Measurements from ENCODE around the gene GPR148.
"Not testable (repeated sequence)": the region's sequence is repeated elsewhere in the genome, so short reads cannot be mapped to it uniquely, and the experiment has no call there.

GPR148 gene, protein sequence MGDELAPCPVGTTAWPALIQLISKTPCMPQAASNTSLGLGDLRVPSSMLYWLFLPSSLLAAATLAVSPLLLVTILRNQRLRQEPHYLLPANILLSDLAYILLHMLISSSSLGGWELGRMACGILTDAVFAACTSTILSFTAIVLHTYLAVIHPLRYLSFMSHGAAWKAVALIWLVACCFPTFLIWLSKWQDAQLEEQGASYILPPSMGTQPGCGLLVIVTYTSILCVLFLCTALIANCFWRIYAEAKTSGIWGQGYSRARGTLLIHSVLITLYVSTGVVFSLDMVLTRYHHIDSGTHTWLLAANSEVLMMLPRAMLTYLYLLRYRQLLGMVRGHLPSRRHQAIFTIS

DNA sequence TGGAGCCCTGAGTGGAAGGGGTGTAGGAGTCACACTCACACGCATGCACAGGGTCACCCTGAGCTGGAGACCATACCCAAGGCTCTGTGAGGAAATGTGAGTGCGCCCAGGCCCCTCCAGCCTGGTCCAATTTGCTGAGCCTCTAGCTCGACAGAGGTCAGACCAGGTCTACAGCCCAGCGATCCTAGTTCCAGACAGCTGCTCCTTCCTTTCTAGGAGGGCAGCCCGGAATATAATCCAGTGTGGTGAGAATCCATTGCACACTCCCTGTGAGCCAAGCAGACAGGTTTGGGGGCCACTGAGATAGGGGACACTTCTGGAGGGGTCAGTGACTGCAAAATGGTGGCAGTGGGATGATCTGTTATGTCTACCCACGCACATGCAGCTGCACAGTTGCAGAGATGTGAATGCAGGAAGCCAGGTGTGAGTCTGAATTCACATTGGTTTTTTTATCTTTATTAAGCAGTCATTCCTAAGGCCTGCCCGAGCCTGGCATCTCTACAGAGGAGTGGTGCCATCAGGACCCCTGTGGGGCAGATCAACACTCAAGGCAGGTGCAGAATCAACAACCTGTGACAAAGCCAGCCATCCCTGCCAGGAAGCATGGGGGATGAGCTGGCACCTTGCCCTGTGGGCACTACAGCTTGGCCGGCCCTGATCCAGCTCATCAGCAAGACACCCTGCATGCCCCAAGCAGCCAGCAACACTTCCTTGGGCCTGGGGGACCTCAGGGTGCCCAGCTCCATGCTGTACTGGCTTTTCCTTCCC is at the start of gene GPR148:
GPR148 (plus strand) TSS at position 522 of the 768 bp plus-strand sequence; CDS start at position 604, 82 bp downstream.
- H3K4me3 Mint-ChIP-seq, result peak within 1 kb of the TSS; percentile 73

DNA sequence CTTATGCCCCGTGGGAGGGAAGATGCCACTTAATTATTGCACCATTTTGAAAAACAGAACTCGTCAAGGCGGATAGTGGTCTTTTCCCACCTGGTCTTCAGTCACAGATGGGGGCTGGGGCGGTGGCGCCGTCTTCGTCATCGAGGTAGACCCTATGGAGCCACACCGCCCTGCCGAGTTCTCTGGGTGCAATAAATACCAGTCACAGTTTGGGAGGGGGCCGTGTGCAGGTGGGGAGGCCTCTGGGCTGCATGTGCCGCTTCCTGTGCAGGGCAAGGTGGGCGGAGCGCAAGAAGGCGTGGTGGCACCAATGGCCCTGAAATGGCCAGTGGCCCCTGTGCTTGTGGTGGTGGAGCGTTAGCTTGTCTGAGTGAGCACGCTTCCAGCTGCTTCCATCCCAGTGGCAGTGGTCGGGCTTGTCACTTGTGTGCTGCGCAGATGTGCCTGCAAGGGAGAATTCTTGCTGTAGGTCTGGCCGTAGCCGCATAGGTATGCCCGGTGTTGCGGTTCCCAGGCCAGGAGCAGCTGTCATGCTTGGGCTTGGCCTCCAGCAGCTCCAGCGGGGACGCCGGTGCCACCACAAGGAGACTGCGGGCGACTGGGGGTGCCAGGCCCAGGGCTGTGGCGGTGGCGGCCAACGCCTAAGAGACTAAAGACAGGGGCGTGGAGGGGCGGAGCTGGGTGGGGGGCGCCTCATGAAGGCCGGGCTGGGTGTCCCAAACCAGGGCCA is 36.7 kb upstream of the GPR148 start:
- not testable (repeated sequence) for H3K9me3 Mint-ChIP-seq; H3K4me1 Mint-ChIP-seq (ENCODE audit: low read depth); H3K27ac Mint-ChIP-seq; H3K4me3 Mint-ChIP-seq; H3K36me3 Mint-ChIP-seq (ENCODE audit: low read depth)
- peaks cover 10% of the 10 kb centered on the region for H3K27me3 Mint-ChIP-seq

More for the DNA sequence above, at the start of gene GPR148:
- no peaks in the 10 kb centered on the region for H3K27me3 Mint-ChIP-seq
- no peaks in the 10 kb centered on the region for H3K36me3 Mint-ChIP-seq (ENCODE audit: low read depth)
- peaks cover 19% of the 10 kb centered on the region for H3K4me1 Mint-ChIP-seq (ENCODE audit: low read depth)
- no peak within 1 kb of the TSS for H3K27ac Mint-ChIP-seq
- no peaks in the 10 kb centered on the region for H3K9me3 Mint-ChIP-seq

- not testable (repeated sequence) for H3K4me1 Mint-ChIP-seq (ENCODE audit: low read depth); H3K27me3 Mint-ChIP-seq; H3K27ac Mint-ChIP-seq; H3K36me3 Mint-ChIP-seq (ENCODE audit: low read depth); H3K4me3 Mint-ChIP-seq; H3K9me3 Mint-ChIP-seq
These were observed 35.4 kb upstream of the GPR148 start for GRCh38 chr2:130693474-130693873.

DNA sequence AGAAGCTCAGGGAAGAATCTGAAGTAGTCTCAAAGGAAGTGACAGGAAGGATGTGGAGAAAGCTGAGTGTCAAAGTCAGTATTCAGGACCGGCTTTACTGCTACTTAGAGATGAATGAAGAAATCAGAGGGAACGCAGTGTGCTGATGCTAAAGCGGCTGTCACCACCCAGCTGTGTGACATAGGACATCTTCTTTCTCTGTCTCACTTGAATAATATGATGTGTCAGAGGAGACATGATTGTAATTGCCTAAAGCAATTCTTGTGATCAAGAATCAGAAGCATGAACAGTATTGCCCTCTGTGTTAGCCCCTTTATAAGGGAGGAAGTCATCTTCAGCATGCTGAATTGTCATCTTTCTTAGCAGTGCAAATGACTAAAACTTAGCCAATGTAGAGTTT is 25.6 kb upstream of the GPR148 start:
- H3K27me3 Mint-ChIP-seq; H3K4me1 Mint-ChIP-seq (ENCODE audit: low read depth); H3K27ac Mint-ChIP-seq; H3K9me3 Mint-ChIP-seq; H3K4me3 Mint-ChIP-seq; H3K36me3 Mint-ChIP-seq (ENCODE audit: low read depth): not testable (repeated sequence)

DNA sequence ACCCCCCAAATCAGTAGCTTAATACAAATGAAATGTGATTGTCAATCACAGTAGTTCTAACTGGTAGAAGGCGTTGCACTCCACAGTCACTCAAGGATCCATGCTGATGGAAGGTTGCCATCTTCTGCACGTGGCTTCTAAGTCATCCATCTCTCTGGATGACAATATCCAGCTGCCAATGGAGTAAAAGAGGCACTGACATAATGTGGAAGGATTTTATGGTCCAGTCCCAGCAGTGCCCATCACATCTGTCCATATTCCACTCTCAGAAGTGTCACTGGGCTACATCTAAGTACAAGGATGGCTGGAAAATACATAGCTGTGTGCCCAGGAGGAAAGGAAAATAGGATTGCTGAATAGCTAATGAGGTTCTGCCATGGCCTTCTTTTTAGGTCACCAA is 14.1 kb upstream of the GPR148 start:
- H3K27ac Mint-ChIP-seq; H3K36me3 Mint-ChIP-seq (ENCODE audit: low read depth); H3K27me3 Mint-ChIP-seq; H3K9me3 Mint-ChIP-seq; H3K4me1 Mint-ChIP-seq (ENCODE audit: low read depth); H3K4me3 Mint-ChIP-seq: not testable (repeated sequence)

DNA sequence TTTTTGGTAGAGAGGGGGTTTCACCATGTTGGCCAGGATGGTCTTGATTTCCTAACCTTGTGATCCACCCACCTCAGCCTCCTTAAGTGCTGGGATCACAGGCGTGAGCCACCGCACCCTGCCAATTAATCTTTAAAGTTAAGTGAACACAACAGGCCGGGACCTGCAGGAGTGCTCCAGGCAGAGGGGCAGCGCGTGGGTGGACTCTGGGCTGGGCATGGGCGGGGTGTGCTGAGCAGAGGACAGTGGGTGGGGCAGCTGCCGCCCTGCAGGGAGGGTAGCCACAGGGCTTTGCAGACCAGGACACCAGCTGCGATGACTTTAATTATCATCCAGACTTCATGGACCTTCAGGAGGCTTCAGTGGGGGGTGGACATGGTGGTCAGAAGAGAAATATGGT is 8.8 kb upstream of the GPR148 start:
- Mint-ChIP-seq H3K4me1 (ENCODE audit: low read depth) (no peaks in the 10 kb centered on the region), H3K36me3 (ENCODE audit: low read depth) (no peaks in the 10 kb centered on the region), H3K9me3 (no peaks in the 10 kb centered on the region), H3K4me3 (no peak overlapping the region), H3K27me3 (peaks cover 10% of the 10 kb centered on the region), H3K27ac (no peak overlapping the region)

- Mint-ChIP-seq H3K27me3 (peaks cover 10% of the 10 kb centered on the region), H3K9me3 (no peaks in the 10 kb centered on the region), H3K4me1 (ENCODE audit: low read depth) (no peaks in the 10 kb centered on the region), H3K27ac (no peak overlapping the region), H3K36me3 (ENCODE audit: low read depth) (no peaks in the 10 kb centered on the region), H3K4me3 (no peak overlapping the region)
These were observed 8.3 kb upstream of the GPR148 start for GRCh38 chr2:130720528-130720927.

DNA sequence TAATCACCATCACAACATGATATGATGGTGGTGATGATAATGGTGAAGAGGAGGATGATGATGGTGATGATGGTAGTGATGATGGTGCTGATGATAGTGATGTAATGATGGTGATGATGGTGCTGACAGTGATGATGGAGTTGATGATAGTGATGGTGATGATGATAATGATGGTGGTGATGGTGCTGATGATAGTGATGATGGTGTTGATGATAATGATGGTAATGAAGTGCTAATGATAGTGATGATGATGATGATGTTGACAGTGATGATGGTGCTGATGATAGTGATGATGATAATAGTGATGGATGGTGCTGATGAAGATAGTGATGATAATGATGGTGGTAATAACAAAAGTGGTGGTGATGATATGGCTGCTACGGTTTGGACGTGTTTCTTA is 4.4 kb upstream of the GPR148 start:
- Mint-ChIP-seq H3K4me3 (no peak overlapping the region), H3K9me3 (no peaks in the 10 kb centered on the region), H3K4me1 (ENCODE audit: low read depth) (peaks cover 19% of the 10 kb centered on the region), H3K27me3 (peaks cover 10% of the 10 kb centered on the region), H3K36me3 (ENCODE audit: low read depth) (no peaks in the 10 kb centered on the region), H3K27ac (no peak overlapping the region)

DNA sequence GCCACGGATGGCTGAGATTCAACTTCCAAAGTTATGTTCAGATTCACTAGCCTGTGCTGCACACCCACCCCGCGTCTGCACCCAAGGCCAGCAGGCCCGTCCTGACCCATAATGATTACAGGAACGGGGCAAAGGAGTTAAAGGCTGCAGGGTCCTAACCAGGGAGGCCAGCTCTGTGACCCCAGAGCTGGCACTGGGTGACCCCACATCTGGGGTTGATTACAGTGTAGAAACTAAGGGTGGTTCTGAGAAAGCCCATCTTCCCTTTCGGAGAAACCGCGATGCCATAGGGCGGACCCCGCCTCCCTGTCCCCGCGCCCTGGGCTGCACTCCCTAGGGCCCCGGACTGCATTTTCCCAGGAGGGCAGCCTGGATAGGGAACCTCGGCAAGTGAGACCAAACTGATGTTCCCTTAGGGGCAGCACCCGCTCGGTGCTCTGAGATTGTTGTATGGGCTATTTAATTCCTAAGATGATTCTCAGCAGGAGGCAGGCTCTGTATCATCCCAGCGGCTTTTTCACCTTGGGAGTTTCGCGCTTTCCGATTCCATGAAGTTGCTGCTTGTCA is 2.2 kb upstream of the GPR148 start:
- peak overlapping the region; percentile 73 for H3K4me3 Mint-ChIP-seq
- peaks cover 6% of the 10 kb centered on the region for H3K27me3 Mint-ChIP-seq
- peaks cover 19% of the 10 kb centered on the region for H3K4me1 Mint-ChIP-seq (ENCODE audit: low read depth)
- H3K9me3 Mint-ChIP-seq, result no peaks in the 10 kb centered on the region
- no peaks in the 10 kb centered on the region for H3K36me3 Mint-ChIP-seq (ENCODE audit: low read depth)
- H3K27ac Mint-ChIP-seq, result no peak overlapping the region

GRCh38 chr2:130727286-130727924 is 1.5 kb upstream of the GPR148 start:
- Mint-ChIP-seq H3K4me3 (peak overlapping the region; percentile 73), H3K27me3 (peaks cover 4% of the 10 kb centered on the region), H3K27ac (peak overlapping the region; percentile 21), H3K4me1 (ENCODE audit: low read depth) (peaks cover 19% of the 10 kb centered on the region), H3K9me3 (no peaks in the 10 kb centered on the region), H3K36me3 (ENCODE audit: low read depth) (no peaks in the 10 kb centered on the region)

DNA sequence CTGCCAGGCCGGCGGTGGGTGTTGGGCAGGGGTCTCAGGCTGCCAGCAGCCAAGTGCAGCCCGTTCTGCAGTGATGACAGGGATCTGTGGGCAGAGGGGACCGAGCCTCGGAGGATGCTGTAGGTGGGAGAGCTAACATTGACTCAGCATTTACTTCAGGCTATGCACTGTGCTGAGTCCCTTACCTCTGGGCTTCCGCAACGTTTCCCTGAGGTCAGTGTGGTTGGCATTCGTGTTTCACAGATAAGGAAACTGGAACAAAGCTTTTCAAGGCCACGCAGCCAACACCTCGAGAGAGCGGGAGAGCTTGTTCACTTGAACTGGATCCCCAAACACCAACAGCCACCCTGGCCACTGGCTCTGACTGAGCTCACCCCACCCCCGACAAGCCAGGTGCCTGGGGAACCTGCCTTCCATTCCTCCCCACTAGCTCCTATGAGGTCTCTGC is 839 bp upstream of the GPR148 start:
- Mint-ChIP-seq H3K27ac (no peak overlapping the region), H3K4me1 (ENCODE audit: low read depth) (peaks cover 19% of the 10 kb centered on the region), H3K4me3 (peak overlapping the region; percentile 73), H3K27me3 (no peaks in the 10 kb centered on the region), H3K9me3 (no peaks in the 10 kb centered on the region), H3K36me3 (ENCODE audit: low read depth) (no peaks in the 10 kb centered on the region)

GRCh38 chr2:130729322-130730299 is 741 bp downstream of the GPR148 start:
- no peak overlapping the region for H3K4me3 Mint-ChIP-seq
- H3K27ac Mint-ChIP-seq, result no peak overlapping the region
- no peaks in the 10 kb centered on the region for H3K36me3 Mint-ChIP-seq (ENCODE audit: low read depth)
- H3K4me1 Mint-ChIP-seq (ENCODE audit: low read depth), result peaks cover 19% of the 10 kb centered on the region
- H3K27me3 Mint-ChIP-seq, result no peaks in the 10 kb centered on the region
- peaks cover 4% of the 10 kb centered on the region for H3K9me3 Mint-ChIP-seq

GRCh38 chr2:130732257-130732656 is 3.4 kb downstream of the GPR148 start:
- not testable (repeated sequence) for H3K27me3 Mint-ChIP-seq; H3K27ac Mint-ChIP-seq; H3K4me1 Mint-ChIP-seq (ENCODE audit: low read depth); H3K36me3 Mint-ChIP-seq (ENCODE audit: low read depth); H3K4me3 Mint-ChIP-seq; H3K9me3 Mint-ChIP-seq

DNA sequence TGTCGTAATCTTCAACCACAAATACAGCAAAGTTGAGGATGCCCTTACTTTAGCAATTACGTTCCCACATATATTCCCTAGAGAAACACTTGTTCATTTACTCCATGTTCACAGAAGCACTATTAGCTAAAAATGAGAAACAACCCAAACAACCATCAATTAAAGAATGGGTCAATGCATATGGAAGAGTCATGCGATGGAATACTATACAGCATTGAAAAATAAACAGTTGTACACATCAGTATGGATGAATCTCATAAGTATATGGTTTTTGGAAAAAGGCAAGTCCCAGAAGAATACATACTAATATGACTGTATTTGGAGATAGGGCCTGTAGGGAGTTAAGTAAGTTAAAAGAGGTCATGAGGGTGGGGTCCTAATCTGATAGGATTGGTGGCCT is 6.3 kb downstream of the GPR148 start:
- Mint-ChIP-seq H3K4me3 (no peak overlapping the region), H3K36me3 (ENCODE audit: low read depth) (no peaks in the 10 kb centered on the region), H3K27ac (no peak overlapping the region), H3K9me3 (peaks cover 4% of the 10 kb centered on the region), H3K27me3 (peaks cover 3% of the 10 kb centered on the region), H3K4me1 (ENCODE audit: low read depth) (no peaks in the 10 kb centered on the region)
